GM11168 (cell line): Measurements from ENCODE around the gene MBTPS1.

Source experiments
- in situ Hi-C: fragments of 300-500 bp; cut with MboI; formaldehyde crosslinking; loops from one replicate; pipeline ENCODE4 v1.12.0; 2022; ENCODE audit warnings: low sequenced_read_pairs; ENCODE audit not compliant: unreplicated experiment

Gene MBTPS1

DNA sequence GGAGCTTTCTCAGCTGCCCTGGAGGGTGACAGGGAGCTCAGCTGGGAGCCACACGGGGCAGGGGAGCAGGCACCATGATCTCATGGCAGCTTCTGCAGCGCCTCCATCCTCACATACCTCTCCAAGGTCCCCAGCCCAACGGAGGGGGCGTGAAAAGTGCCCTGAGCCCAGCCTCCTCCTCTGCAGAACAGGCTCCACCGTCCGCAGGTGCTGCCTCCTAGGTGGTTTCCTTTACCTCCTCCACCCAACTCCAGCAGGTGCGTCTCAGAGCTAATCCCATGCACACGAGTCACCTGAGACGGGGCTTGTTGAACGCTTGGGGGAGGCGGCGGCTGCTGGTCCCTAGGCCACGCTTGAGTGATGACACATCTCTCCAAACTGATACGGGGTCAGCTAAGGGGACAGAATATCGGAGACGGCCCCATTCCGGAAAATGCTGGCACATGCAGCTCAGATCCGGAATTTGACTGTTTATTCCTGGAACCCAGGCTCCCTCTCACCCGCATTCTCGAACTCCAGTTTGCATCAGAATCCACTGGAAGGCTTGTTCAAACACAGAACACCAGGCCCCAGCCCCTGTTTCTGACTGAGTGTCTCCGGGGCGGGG lies 73.8 kb downstream of the MBTPS1 start:
- in situ Hi-C loops, result no loop called here

DNA sequence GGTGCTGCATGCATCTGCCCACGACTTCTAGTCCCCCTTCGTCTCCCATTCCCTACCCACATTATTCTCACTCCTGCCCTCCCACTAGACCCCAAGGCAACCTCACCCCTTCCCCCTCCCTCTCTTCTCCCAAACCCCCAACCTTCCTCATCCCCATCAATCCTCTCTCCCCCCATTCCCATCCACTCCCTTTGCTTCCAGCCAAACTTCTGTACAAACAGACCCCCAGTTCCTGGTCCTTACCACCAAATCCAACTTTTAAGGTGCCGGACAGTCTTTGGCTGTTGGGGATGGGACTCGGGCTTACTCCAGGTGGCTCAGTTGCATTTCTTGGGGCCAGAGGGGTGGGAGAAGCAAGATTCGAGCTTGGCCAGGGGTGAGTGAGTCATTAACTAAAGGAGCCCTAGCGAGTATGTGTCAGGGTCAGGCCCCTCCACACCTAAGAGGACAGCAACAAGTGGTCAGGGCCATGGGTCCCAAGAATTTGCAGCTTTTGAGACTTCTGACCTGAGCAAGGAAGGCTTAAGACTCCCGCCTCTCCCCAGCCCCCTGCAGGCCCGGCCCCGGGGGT lies 74.3 kb downstream of the MBTPS1 start, which contains the start of gene SLC38A8:
TSS of gene SLC38A8 (minus strand) at position 488 of the 571 bp plus-strand sequence. CDS start 638 bp downstream, outside the sequence.
- in situ Hi-C loops, result no loop called here

DNA sequence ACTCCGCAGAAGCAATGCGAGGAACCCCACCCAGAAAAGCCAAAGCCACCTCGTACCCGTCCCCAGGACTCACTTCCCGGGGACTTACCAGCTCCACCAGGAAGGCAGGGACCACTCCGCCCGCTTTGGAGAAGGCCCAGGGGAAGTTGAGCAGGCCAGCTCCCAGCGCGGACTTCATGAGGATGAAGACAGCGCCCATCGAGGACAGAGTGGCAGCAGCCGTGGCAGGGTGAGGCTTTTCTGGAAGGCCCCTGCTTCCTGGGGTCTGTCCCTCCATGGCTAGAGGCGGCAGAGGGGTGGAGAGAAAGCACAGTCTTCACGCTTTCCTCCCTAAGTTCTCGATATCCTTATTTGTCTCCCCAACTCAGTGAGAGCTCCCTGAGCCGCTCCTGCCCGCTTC lies 74.9 kb downstream of the MBTPS1 start:
- in situ Hi-C loops, result no loop called here

GRCh38 chr16:84040823-84041820 lies 75.6 kb downstream of the MBTPS1 start:
- in situ Hi-C loops, result no loop called here

DNA sequence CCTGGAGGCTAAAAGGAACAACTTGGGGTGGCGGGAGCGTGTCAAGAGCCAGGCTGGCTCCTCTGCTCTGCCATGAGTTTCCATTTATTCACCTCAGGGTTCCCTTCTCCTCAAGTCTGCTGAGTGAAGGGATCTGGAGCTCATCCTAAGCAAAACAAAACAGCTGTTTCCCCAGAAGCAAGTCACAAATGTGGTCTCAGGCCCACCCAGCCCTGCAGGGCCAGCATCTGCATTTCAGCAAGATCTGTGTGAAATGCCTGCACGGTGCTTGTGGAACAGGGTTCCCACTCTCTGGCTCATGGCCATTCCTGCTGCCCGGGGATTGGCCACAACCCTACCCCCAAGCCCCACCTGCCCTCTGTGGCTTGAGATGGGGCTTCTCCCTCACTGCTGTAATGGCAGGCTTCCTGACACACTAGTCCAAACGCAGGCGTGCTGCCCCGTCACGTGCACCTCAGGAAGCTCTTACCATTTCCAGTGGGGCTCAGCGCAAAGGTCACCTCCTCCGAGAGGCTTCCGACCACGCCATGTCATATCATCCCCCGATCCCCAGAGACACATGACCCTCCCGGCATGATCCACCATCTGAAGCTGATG lies 76.4 kb downstream of the MBTPS1 start:
- in situ Hi-C loops, result no loop called here

DNA sequence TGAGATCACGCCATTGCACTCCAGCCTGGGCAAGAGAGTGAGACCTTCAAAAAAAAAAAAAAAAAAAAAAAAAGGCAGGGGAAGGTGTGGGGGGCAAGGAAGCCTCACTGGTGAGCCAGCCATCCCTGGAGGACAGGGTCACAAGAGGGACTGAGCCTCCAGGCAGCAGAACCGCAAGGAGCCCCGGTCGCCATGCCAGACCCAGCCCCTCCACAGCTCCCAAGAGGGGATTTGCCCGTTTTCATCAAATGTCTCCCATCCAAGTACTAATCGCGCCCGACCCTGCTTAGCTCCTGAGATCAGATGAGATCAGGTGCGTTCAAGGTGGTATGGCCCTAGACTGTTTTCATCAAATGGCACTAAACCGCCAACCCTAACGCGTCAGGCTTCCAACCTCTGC lies 77.0 kb downstream of the MBTPS1 start:
- in situ Hi-C loops, result no loop called here

- in situ Hi-C loops, result no loop called here
These were observed 78.3 kb downstream of the MBTPS1 start for GRCh38 chr16:84038469-84038868.

- in situ Hi-C loops, result no loop called here
These were observed 79.7 kb downstream of the MBTPS1 start for GRCh38 chr16:84036982-84037425.

- in situ Hi-C loops, result no loop called here
These were observed 80.6 kb downstream of the MBTPS1 start for GRCh38 chr16:84036131-84036530.

DNA sequence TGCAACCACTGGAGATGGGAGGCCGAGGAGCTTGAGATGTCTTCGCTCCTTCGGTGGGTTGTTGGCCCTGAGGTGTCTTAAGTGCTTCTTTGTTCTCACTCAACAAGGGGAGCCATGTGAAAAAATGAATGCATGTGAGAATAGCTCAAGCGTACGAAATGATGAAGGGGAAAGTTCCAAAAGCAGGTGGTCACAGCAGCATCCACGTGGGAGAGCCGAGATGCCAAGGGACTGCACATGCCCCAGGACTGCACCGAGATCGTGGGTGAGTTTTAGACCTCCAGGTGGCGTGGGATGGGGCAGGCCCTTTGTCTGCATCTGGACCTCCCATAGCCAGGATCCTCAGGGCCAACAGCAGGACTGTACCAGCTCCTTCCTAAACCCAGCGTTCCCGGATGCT lies 82.2 kb downstream of the MBTPS1 start:
- in situ Hi-C loops, result no loop called here

- in situ Hi-C loops, result no loop called here
These were observed 83.2 kb downstream of the MBTPS1 start for GRCh38 chr16:84033251-84034195.

- in situ Hi-C loops, result no loop called here
These were observed 84.1 kb downstream of the MBTPS1 start for GRCh38 chr16:84032458-84033178.

GRCh38 chr16:84031556-84031955 lies 85.2 kb downstream of the MBTPS1 start:
- in situ Hi-C loops, result no loop called here

DNA sequence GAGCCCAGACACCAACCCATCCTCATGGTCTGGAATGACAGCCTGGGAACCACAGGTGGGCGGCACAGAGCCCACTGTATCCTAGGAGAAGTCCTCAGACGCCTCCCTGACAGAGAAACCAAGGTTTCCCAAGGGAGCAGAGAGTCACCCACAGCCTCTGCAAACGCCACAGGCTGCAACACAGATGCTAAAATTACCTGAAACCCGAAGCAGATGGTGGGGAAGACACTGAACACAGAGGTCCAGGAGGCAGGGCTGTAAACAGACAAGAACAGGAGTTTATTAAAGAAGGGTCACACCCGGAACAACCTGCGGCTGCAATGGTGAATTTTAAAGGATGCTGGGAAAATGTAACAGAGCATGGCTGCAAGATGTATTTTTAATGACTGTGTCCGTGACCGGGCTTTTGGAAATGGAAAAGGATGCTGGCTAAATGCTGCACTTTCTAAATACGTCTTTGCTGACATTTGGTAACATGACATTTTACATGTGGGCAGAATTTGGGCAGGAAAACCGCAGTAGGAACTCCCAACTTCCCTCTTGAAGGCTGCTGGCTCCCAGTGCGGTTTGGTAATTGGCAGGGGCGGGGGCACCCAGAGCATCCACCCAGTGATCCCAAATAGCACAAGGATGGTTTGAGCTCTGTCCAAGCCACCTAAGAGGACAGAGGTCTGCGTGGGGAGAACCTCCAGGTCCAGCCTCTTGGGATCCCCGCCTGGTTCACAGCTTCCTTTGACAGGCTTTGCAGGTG lies 87.3 kb downstream of the MBTPS1 start:
- in situ Hi-C loops, result no loop called here

DNA sequence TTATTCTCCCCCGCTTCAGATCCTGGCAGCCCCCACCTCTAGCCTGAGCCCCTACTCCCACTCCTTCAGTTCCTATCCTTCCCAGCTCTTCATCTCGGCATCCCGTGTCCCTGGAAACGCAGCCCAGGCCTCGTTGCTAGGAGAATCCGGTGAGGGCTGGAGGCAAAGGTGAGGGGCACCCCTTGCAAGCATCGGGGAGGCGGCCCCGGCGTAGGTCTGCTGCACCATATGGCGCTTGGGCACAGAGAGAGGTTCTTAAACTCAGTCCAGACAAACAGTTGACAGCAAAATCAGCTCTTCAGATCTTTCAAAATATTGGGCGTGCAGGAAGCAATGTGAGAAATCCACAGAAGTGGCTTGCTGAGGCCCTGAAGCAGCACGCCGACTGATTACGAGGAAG lies 89.1 kb downstream of the MBTPS1 start:
- in situ Hi-C loops, result no loop called here

GRCh38 chr16:84026606-84027005 lies 90.1 kb downstream of the MBTPS1 start:
- in situ Hi-C loops, result no loop called here

- in situ Hi-C loops, result no loop called here
These were observed 91.9 kb downstream of the MBTPS1 start for GRCh38 chr16:84024854-84025253.

- in situ Hi-C loops, result no loop called here
These were observed 94.1 kb downstream of the MBTPS1 start for GRCh38 chr16:84022644-84023043.
